Central memory CD8-positive, alpha-beta T cell (primary cell): ENCODE results near the gene ATP6V1C2.
"Not testable (repeated sequence)": the region's sequence is repeated elsewhere in the genome, so short reads cannot be mapped to it uniquely, and the experiment has no call there.

ENCODE experiments used
- ATAC-seq: fragments of 150-1000 bp; cut with Tn5 transposase; replicated peaks from 2 replicates; pipeline ENCODE4 v1.10.0; 2022; ENCODE audit warnings: mild to moderate bottlenecking, moderate FRiP score, moderate number of reproducible peaks; ENCODE audit not compliant: poor library complexity, severe bottlenecking; ENCODE audit errors: extremely low read depth
- DNase-seq, 2 donors: peaks; one replicate each; pipeline ENCODE4 v3.0.0; 2021; ENCODE audit warnings: low spot score in 2 of 2
- H3K27ac Mint-ChIP-seq: one replicate; pipeline ENCODE4 v1.8.0; 2022; ENCODE audit warnings: low read depth, mild to moderate bottlenecking, moderate library complexity, mixed read lengths
- H3K27me3 Mint-ChIP-seq: one replicate; pipeline ENCODE4 v1.8.0; 2022; ENCODE audit warnings: mixed read lengths
- H3K36me3 Mint-ChIP-seq: one replicate; pipeline ENCODE4 v1.8.0; 2022; ENCODE audit warnings: mild to moderate bottlenecking, moderate library complexity, mixed read lengths; ENCODE audit not compliant: insufficient read depth
- H3K4me1 Mint-ChIP-seq: one replicate; pipeline ENCODE4 v1.8.0; 2022; ENCODE audit warnings: mixed read lengths
- H3K4me3 Mint-ChIP-seq: one replicate; pipeline ENCODE4 v1.8.0; 2022; ENCODE audit warnings: mild to moderate bottlenecking, moderate library complexity, mixed read lengths
- H3K9me3 Mint-ChIP-seq: one replicate; pipeline ENCODE4 v1.8.0; 2022; ENCODE audit warnings: mixed read lengths

The ATP6V1C2 gene

GRCh38 chr2:10818305-10818704 lies 96.9 kb downstream of the ATP6V1C2 start:
- not testable (repeated sequence) for DNase-seq, H3K4me3 Mint-ChIP-seq, H3K4me1 Mint-ChIP-seq, ATAC-seq, H3K27ac Mint-ChIP-seq, H3K9me3 Mint-ChIP-seq, H3K36me3 Mint-ChIP-seq
- peaks cover 31% of the 10 kb centered on the region for H3K27me3 Mint-ChIP-seq

- H3K9me3 Mint-ChIP-seq = no peaks in the 10 kb centered on the region
- no peak for DNase-seq
- ATAC-seq = no peak
- no peak overlapping the region for H3K4me3 Mint-ChIP-seq
- H3K27me3 Mint-ChIP-seq = peaks cover 38% of the 10 kb centered on the region
- peaks cover 2% of the 10 kb centered on the region for H3K36me3 Mint-ChIP-seq
- no peaks in the 10 kb centered on the region for H3K4me1 Mint-ChIP-seq
- no peak overlapping the region for H3K27ac Mint-ChIP-seq
Observed at GRCh38 chr2:10818984-10819383, 97.6 kb downstream of the ATP6V1C2 start.

DNA sequence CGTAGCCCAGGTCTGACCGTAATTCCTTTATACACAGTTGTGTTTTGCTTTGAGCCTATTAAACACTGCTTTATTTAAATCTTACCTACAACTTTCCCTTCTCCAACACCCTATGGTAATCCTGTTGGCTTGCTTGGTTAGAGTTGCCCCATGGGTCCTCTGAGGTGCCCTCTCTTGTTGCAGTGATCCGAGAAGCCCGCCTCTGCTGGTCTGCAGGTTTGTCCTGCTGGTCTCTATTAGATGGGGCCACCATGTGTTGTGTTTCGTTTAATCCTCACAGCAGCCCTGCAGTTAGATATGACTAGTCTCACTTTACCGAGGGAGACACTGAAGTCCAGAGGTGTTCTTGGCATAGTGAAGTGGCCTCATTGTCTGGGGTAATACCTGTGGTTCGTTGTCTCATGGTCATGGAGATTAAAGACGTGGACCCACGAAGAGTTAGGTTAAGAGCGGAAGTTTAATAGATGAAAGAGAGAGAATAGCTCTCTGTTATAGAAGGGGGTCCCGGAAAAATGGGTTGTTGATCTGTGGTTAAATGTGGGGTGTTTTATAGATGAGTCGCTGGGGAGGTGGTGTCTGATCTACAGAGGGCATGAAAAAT lies 98.4 kb downstream of the ATP6V1C2 start:
- Mint-ChIP-seq H3K4me3 (no peak overlapping the region), H3K36me3 (no peaks in the 10 kb centered on the region), H3K9me3 (no peaks in the 10 kb centered on the region), H3K27me3 (peaks cover 45% of the 10 kb centered on the region), H3K4me1 (no peaks in the 10 kb centered on the region), H3K27ac (no peak overlapping the region)
- DNase-seq (no peak), ATAC-seq (no peak)

DNA sequence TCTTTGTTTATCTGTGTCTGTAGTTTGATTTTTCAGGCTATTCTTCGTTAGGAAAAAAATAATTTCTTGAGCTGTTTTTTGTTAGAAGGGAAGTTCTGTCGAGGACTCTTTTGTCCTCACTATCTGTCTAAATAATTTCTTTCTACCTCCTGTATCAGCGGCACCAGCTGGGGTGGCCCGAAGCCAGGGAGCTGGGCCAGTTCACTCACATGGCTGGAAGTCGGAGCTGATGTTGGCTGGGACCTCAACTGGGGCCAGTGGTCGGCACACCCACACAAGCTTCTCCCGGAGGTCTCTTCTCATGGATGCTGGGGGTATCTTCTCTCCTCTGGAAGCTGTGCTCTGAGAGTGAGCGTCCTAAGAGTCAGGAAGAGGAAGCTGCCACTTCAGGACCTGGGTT lies 99.1 kb downstream of the ATP6V1C2 start:
- H3K4me3 Mint-ChIP-seq = no peak overlapping the region
- peaks cover 53% of the 10 kb centered on the region for H3K27me3 Mint-ChIP-seq
- ATAC-seq = no peak
- no peak overlapping the region for H3K27ac Mint-ChIP-seq
- no peak for DNase-seq
- H3K36me3 Mint-ChIP-seq = peaks cover 2% of the 10 kb centered on the region
- no peaks in the 10 kb centered on the region for H3K4me1 Mint-ChIP-seq
- H3K9me3 Mint-ChIP-seq = no peaks in the 10 kb centered on the region

GRCh38 chr2:10820978-10821695 lies 99.7 kb downstream of the ATP6V1C2 start:
- Mint-ChIP-seq H3K27me3 (peaks cover 59% of the 10 kb centered on the region), H3K27ac (no peak overlapping the region)

GRCh38 chr2:10824191-10824590 lies 102.8 kb downstream of the ATP6V1C2 start:
- Mint-ChIP-seq H3K9me3 (no peaks in the 10 kb centered on the region), H3K27ac (no peak overlapping the region), H3K4me1 (no peaks in the 10 kb centered on the region), H3K36me3 (peaks cover 2% of the 10 kb centered on the region), H3K4me3 (no peak overlapping the region), H3K27me3 (peaks cover 60% of the 10 kb centered on the region)
- DNase-seq = no peak
- ATAC-seq = no peak

More at GRCh38 chr2:10820978-10821695, 99.7 kb downstream of the ATP6V1C2 start:
- DNase-seq (no peak), ATAC-seq (no peak)
- H3K9me3 Mint-ChIP-seq = no peaks in the 10 kb centered on the region
- peaks cover 2% of the 10 kb centered on the region for H3K36me3 Mint-ChIP-seq
- no peaks in the 10 kb centered on the region for H3K4me1 Mint-ChIP-seq
- no peak overlapping the region for H3K4me3 Mint-ChIP-seq

- no peak for ATAC-seq
- peaks cover 2% of the 10 kb centered on the region for H3K36me3 Mint-ChIP-seq
- no peak for DNase-seq
- no peaks in the 10 kb centered on the region for H3K4me1 Mint-ChIP-seq
- no peaks in the 10 kb centered on the region for H3K9me3 Mint-ChIP-seq
- no peak overlapping the region for H3K27ac Mint-ChIP-seq
- peaks cover 57% of the 10 kb centered on the region for H3K27me3 Mint-ChIP-seq
- H3K4me3 Mint-ChIP-seq = no peak overlapping the region
Observed at GRCh38 chr2:10826026-10826425, 104.6 kb downstream of the ATP6V1C2 start.

- H3K9me3 Mint-ChIP-seq = no peaks in the 10 kb centered on the region
- H3K27ac Mint-ChIP-seq = no peak overlapping the region
- DNase-seq = no peak
- H3K27me3 Mint-ChIP-seq = peaks cover 61% of the 10 kb centered on the region
- ATAC-seq = no peak
- peaks cover 2% of the 10 kb centered on the region for H3K36me3 Mint-ChIP-seq
- no peaks in the 10 kb centered on the region for H3K4me1 Mint-ChIP-seq
- H3K4me3 Mint-ChIP-seq = no peak overlapping the region
Observed at GRCh38 chr2:10826625-10827024, 105.2 kb downstream of the ATP6V1C2 start.

DNA sequence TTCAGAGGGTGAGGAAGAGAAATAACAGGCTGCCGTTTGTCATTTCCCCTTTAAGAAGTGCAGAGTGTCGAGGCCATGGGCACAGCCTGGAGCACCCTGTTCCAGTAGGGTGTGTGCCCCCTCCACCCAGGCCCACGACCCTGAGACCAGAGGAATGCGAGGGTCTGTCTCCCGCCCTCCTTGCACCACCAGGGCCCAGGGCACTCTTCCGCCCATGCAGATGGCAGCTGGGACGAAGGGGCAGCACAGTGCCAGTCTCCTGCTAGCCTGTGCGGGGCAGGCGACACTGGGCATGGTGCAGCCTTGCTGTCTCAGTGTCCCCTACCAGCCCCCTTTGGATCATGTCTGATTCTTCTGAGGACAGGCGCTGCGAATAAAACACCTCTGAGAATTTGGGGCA lies 106.9 kb downstream of the ATP6V1C2 start:
- H3K9me3 Mint-ChIP-seq = no peaks in the 10 kb centered on the region
- ATAC-seq (no peak), DNase-seq (no peak)
- H3K4me3 Mint-ChIP-seq = no peak overlapping the region
- H3K27me3 Mint-ChIP-seq = peaks cover 72% of the 10 kb centered on the region
- no peak overlapping the region for H3K27ac Mint-ChIP-seq
- H3K36me3 Mint-ChIP-seq = peaks cover 3% of the 10 kb centered on the region
- peaks cover 5% of the 10 kb centered on the region for H3K4me1 Mint-ChIP-seq

DNA sequence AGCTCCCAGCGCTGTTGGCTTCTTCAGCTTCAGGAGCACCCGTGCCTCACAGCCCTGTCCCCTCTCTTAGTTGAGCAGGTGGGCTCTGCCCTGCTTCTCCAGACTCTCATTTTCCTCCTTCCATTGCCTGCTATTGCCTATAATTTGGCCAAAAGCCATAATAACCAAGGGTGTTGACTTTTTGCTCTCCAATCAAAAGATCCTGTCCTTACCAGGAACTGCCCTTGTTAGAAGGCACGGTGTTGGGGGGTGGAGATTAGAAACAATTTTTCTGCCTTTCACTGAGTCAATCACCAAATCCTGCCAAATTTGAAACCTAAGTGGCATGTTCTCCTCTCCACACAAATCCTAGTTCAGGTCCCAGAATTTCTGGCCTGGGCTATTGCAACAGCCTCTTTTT lies 107.9 kb downstream of the ATP6V1C2 start:
- no peak overlapping the region for H3K27ac Mint-ChIP-seq
- H3K27me3 Mint-ChIP-seq = peaks cover 65% of the 10 kb centered on the region

DNA sequence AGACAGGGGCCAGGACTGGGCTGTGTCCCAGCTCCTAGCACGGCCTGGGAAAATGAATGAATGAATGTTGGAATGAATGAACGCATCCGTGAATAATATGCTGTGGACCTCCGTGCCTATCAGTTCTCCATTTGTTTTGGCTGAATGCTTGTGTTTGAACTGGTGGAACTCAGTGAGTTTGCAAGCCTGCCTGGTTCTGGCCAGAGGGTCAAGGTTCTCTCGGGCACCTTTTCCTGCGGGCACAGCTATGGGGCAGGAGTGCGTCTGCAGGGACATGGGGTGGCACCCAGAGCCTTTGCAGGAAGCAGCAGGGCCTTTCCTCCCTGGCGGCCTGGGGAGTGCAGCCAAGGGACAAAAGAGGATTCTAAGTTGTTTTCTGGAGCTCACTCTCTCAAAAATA lies 108.8 kb downstream of the ATP6V1C2 start:
- Mint-ChIP-seq H3K36me3 (peaks cover 2% of the 10 kb centered on the region), H3K27me3 (peaks cover 57% of the 10 kb centered on the region), H3K9me3 (no peaks in the 10 kb centered on the region), H3K4me1 (peaks cover 5% of the 10 kb centered on the region), H3K27ac (no peak overlapping the region), H3K4me3 (no peak overlapping the region)
- ATAC-seq (no peak), DNase-seq (no peak)

More for the DNA sequence above, 107.9 kb downstream of the ATP6V1C2 start:
- Mint-ChIP-seq H3K36me3 (peaks cover 3% of the 10 kb centered on the region), H3K4me3 (no peak overlapping the region), H3K9me3 (no peaks in the 10 kb centered on the region), H3K4me1 (peaks cover 5% of the 10 kb centered on the region)
- DNase-seq = no peak
- ATAC-seq = no peak

- DNase-seq (no peak), ATAC-seq (no peak)
- Mint-ChIP-seq H3K36me3 (peaks cover 1% of the 10 kb centered on the region), H3K9me3 (no peaks in the 10 kb centered on the region), H3K4me3 (no peak overlapping the region), H3K4me1 (peaks cover 5% of the 10 kb centered on the region), H3K27ac (no peak overlapping the region), H3K27me3 (peaks cover 51% of the 10 kb centered on the region)
Observed at GRCh38 chr2:10830641-10831399, 109.4 kb downstream of the ATP6V1C2 start.
